ENCODE measurements around the gene WDR81. TPM values are rescaled to one million over a fixed set of nuclear protein-coding genes. Genes with fewer than 3 reads are reported as not detected.

The WDR81 gene
- 18.3 to 32.4 TPM (median 30.6 TPM) in 5 replicates for total RNA-seq (2022; extraction: Qiagen RNA extraction)

GRCh38 chr17:1724351-1724868 is at the start of gene WDR81:
Gene WDR81, plus strand, starts transcription at chr17:1724704. Its CDS starts 256 bp downstream, at chr17:1724960.

DNA sequence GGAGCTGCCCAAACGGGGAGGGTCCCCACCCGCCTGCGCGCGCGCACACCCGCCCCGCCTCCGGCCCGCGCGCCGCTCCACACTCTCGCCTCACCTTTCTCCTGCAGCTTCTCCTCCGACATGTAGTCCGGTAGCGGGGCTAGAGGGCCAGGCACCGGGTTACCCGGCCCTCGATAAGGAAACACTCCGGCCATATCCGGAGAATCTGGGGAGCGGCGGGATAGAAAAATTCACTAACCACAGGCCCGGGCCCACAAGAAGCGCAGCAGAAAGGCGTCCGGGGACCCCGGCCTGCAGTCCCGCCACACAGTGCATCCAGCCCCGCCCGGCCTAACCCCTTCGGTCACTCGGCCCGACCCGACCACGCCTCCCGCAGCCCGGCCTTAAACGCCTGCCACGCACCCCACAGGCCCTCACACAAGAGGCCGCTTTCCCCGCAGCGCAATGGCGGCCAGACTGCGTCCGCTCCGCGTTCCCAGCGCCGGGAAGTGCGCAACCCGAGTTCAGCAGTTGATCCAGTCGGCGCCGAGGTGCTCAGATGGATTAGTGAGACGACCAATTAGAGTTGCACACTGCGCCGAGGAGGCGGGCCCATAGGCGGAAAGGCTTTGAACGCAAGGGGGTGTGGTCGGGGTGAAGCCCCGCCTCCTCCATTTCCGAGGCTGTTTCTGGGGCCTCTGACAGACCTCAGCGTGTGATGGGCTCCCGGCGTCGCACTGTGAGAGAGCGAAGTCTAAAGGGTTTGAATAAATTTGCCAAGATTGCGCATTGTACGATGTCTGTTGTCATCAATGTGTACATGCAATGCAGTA is 39.9 kb upstream of the WDR81 start, which contains the start of gene PRPF8:
TSS of gene PRPF8 (minus strand) at position 490 of the 812 bp plus-strand sequence. CDS start at position 194, 296 bp downstream.

GRCh38 chr17:1709971-1710806 is 14.3 kb upstream of the WDR81 start, which contains the start of gene TLCD2:
Gene TLCD2, minus strand, starts transcription at chr17:1710377. Its CDS starts 135 bp downstream, at chr17:1710242.

DNA sequence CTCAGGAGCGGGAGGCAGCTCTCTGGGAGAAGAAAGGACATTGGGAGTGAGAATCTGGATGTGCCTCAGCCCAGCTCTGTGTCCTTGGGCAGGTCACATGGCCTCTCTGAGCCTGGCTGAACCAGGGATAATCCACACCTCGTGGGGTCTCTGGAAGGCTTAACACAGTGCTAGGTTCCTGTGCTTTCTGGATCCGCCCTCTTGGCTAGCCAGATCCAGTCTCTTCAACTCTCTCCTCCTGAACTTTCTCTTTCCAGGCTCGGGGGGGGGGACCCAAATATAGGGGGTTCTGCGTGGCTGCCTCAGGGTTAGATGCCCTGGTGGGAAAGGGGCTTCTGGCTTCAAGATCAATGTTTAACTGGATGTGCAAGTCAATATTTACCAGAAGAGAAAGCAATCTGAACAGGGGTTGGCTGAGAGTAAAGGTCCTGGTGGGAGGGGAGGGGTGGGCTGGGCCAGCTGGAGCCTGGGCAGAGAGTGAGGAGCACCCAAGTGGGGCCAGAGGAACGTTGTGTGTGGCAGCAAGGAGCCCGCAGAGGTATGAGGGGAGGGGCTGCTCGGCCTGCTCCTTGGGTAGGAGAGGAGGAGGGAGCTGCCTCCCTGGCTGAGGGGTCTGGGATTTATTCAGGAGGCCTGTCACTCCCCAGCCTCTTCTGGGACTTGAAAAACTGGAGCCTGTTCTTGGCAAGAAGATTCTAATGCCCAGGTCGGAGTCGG is 18.0 kb downstream of the WDR81 start, which contains the start of gene SERPINF2:
TSS of gene SERPINF2 (plus strand) at position 501 of the 717 bp plus-strand sequence. CDS start 2,125 bp downstream, outside the sequence.

Other genes starting within 250 kb of the WDR81 start
- 116 to 143 TPM (median 139 TPM) in 5 replicates for gene MYO1C, start 232.0 kb upstream of the WDR81 start, total RNA-seq (2022; extraction: Qiagen RNA extraction)
- gene INPP5K, start 208.1 kb upstream of the WDR81 start, total RNA-seq (2022; extraction: Qiagen RNA extraction), result 23.6 to 26.6 TPM (median 24.4 TPM) in 5 replicates
- gene PITPNA, start 161.9 kb upstream of the WDR81 start, total RNA-seq (2022; extraction: Qiagen RNA extraction), result 57.9 to 69.0 TPM (median 61.1 TPM) in 5 replicates
- 3.9 to 7.9 TPM (median 7.2 TPM) in 5 replicates for gene SLC43A2, start 95.9 kb upstream of the WDR81 start, total RNA-seq (2022; extraction: Qiagen RNA extraction)
- 0.32 to 0.47 TPM (median 0.35 TPM) in 5 replicates for gene SCARF1, start 79.0 kb upstream of the WDR81 start, total RNA-seq (2022; extraction: Qiagen RNA extraction)
- gene RILP, start 74.8 kb upstream of the WDR81 start, total RNA-seq (2022; extraction: Qiagen RNA extraction), result 13.3 to 21.6 TPM (median 18.0 TPM) in 5 replicates
- 257 to 272 TPM (median 260 TPM) in 5 replicates for gene PRPF8, start 39.8 kb upstream of the WDR81 start, total RNA-seq (2022; extraction: Qiagen RNA extraction)
- gene TLCD2, start 14.3 kb upstream of the WDR81 start, total RNA-seq (2022; extraction: Qiagen RNA extraction), result 1.1 to 1.8 TPM (median 1.3 TPM) in 5 replicates
- 1.4 to 2.2 TPM (median 2.0 TPM) in 5 replicates for gene SERPINF2, start 18.2 kb downstream of the WDR81 start, total RNA-seq (2022; extraction: Qiagen RNA extraction)
- gene SERPINF1, start 37.4 kb downstream of the WDR81 start, total RNA-seq (2022; extraction: Qiagen RNA extraction), result 1.2 to 2.7 TPM (median 2.0 TPM) in 5 replicates
- 8.0 to 10.0 TPM (median 9.0 TPM) in 5 replicates for gene SMYD4, start 105.2 kb downstream of the WDR81 start, total RNA-seq (2022; extraction: Qiagen RNA extraction)
- 65.2 to 87.6 TPM (median 79.4 TPM) in 5 replicates for gene RPA1, start 105.3 kb downstream of the WDR81 start, total RNA-seq (2022; extraction: Qiagen RNA extraction)